Mammary epithelial cell (primary cell): ENCODE results near the gene A2ML1.

Experiments
- EZH2 ChIP-seq: IDR thresholded peaks from 2 replicates; pipeline ENCODE4 v1.6.1; 2012; ENCODE audit warnings: low read length, inconsistent platforms, borderline replicate concordance
- TF ChIP-seq, protein P1 (sequence below), 2 donors: IDR thresholded peaks in 1 of 2; conservative IDR thresholded peaks in 1 of 2; 2 replicates each; pipeline ENCODE4 v1.5.1; 2011 to 2012; ENCODE audit warnings: inconsistent platforms in 2 of 2, low read length in 2 of 2, mild to moderate bottlenecking in 2 of 2, control low read depth in 1 of 2, low read depth in 1 of 2; ENCODE audit not compliant: insufficient read depth in 1 of 2; ENCODE audit errors: extremely low read depth in 1 of 2

- TF ChIP-seq, protein P1, sequence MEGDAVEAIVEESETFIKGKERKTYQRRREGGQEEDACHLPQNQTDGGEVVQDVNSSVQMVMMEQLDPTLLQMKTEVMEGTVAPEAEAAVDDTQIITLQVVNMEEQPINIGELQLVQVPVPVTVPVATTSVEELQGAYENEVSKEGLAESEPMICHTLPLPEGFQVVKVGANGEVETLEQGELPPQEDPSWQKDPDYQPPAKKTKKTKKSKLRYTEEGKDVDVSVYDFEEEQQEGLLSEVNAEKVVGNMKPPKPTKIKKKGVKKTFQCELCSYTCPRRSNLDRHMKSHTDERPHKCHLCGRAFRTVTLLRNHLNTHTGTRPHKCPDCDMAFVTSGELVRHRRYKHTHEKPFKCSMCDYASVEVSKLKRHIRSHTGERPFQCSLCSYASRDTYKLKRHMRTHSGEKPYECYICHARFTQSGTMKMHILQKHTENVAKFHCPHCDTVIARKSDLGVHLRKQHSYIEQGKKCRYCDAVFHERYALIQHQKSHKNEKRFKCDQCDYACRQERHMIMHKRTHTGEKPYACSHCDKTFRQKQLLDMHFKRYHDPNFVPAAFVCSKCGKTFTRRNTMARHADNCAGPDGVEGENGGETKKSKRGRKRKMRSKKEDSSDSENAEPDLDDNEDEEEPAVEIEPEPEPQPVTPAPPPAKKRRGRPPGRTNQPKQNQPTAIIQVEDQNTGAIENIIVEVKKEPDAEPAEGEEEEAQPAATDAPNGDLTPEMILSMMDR (conservative IDR thresholded peaks at IDR 0.05 in 1 of 2, IDR thresholded peaks at IDR 0.05 in 1 of 2; ENCODE audit: extremely low read depth in 1 of 2, insufficient read depth in 1 of 2, low read depth in 1 of 2, low read length in 2 of 2), result no peak
- no peak for TF ChIP-seq EZH2
Measured at GRCh38 chr12:8834230-8834629, 11.8 kb downstream of the A2ML1 start.
